NCI-H1930 (cell line): ENCODE data around the gene QPCT.
"Not testable (repeated sequence)": the region's sequence is repeated elsewhere in the genome, so short reads cannot be mapped to it uniquely, and the experiment has no call there.

Experiments used
- DNase-seq, 2 experiments: peaks; one replicate each; lab custom pipeline; 2025; lab: John Stamatoyannopoulos, UW

QPCT gene

DNA sequence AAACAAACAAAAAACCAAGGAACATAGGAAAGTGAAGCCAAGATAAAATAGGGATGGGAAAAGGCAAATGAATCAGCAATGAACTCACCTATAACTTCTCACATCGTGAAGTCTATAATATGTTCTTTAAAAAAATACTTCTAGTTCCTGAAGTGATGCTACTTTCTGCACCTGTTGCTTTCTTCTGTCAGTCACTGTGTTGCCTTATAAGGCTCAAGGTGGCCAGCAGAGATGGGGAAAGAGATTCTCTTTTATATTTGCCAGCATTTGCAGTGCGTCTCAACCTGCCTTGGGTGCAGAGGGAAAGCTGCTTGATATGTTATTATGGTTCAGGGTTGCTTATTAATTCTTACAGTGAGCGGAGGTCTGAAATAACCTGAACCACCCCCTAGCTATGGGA lies 14.0 kb downstream of the QPCT start:
- no peak for DNase-seq

- no peak for DNase-seq
Observed at GRCh38 chr2:37361216-37361815, 16.9 kb downstream of the QPCT start.

DNA sequence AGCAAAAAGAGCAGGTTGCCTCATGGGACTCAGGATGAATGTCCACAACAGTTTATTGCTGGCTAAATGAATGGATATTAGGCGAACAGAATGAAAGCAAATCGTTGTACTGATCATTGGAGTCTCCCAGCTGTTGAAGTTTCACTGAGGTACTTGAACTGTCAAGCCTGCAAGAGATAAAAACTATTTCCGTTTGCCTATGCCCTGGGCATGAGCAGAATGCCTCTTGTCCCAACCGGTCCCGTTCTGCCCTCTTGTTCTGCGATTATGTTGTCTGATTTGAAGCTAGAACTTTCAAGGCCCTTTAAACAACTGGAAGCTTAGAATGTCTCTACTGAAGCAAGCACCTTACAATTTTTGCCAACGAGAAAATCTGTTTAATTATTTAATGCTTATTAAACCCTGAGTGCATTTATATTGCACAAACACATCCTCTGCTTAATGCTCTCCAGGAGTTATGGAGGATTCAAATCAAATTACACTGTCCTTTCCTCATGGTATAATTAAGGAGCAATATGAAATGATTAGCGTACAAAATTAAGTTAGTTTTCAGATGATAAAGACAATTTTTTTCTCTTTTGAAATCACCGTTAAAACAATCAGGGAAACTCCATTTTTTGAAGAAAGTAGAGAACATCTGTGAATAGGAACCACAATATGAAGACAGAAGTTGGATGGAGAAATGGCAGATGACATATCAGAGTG lies 17.7 kb downstream of the QPCT start:
- DNase-seq: no peak

GRCh38 chr2:37364351-37364750 lies 19.9 kb downstream of the QPCT start:
- DNase-seq: no peak

- no peak for DNase-seq
Observed at GRCh38 chr2:37365669-37366068, 21.2 kb downstream of the QPCT start.

DNA sequence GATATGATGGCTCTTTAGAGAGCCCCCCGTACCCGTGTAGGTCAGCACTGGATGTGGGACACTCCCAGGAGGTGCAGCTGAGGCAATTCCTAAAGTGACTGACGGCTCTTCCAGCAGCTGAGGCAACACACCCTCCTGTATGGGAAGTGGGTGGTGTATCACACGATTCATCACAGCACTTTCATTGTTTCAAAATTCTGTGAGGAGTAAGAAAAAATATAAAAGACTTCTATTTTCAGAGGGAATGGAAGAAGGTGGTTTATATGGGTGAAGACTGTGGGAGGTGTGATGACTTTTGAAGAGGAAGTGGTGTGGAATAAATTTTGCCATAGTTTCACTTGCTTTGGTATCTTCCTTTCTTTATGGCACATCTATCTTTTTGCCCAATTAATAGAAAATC lies 22.3 kb downstream of the QPCT start:
- DNase-seq: no peak

DNA sequence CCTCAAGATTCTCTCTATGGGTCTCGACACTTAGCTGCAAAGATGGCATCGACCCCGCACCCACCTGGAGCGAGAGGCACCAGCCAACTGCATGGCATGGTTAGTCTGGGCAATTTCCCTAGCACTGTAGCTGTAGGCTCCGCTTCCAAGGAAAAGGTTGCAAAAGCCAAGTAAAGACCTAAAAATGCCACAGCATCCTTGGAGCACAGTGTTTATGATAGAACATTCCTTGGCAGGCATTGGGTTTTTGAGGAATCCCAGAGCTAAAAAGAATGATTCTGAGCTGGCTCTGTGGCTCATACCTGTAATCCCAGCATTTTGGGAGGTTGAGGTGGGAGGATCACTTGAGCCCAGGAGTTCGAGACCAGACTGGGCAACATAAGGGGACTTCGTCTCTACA lies 22.9 kb downstream of the QPCT start:
- DNase-seq: no peak

- no peak for DNase-seq
Observed at GRCh38 chr2:37367984-37368383, 23.6 kb downstream of the QPCT start.

DNA sequence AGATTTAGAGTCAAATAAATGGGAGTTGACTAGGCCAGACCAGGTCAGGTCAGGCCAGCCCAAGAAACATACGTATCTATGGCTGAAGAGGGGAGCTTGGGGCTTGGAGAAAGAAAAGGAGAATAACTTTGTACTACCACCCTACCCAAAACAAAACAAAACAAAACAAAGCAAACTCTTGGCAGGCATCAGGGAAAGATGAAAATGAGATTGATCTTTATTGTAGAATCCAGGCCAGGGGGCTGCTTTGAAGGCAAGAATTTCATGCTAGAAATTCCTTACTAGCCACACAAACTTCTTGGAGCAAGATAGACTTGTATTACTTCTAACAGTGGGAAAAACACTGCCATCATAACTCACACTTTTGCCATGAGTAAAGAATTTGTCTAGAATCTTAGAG lies 26.2 kb downstream of the QPCT start:
- no peak for DNase-seq

GRCh38 chr2:37372000-37372399 lies 27.6 kb downstream of the QPCT start:
- DNase-seq: no peak

GRCh38 chr2:37375741-37376288 lies 31.4 kb downstream of the QPCT start:
- no peak for DNase-seq

DNA sequence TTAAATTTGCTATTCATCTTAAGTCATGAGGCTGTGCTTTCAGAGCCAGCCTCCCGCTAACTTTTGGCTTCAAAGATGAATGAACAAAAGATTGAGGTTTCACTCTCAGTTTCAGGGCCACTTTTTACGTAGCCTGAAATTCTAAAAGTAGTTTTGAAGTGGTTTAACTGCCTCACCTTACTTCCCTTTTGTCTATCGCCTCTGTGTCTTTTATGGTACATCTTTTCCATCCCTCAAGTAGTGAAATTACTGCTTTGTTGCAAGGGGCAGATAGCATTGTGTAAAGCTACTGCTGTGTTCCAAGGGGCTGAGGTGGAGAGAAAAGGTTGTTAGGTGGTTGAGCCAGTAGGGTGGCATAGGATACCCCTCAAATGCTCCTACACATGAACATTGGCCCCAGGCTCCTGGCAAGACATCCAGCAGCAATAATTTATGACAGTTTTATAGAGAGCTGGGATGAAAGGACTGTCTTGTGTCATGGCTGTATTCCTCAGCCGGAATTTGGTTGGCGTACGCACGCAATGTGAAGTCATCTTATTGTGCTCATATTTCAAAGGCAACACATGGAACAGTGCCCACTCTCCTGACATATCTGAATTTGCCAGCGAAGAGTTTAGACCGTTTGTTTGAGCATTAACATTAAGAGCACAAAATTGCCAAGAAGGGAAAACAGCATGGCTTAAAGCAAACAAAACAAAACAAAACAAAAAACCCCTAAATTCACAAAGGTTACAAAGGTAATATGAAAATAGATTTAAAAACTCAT lies 32.2 kb downstream of the QPCT start:
- no peak for DNase-seq

GRCh38 chr2:37377187-37377532 lies 32.7 kb downstream of the QPCT start:
- DNase-seq: no peak

DNA sequence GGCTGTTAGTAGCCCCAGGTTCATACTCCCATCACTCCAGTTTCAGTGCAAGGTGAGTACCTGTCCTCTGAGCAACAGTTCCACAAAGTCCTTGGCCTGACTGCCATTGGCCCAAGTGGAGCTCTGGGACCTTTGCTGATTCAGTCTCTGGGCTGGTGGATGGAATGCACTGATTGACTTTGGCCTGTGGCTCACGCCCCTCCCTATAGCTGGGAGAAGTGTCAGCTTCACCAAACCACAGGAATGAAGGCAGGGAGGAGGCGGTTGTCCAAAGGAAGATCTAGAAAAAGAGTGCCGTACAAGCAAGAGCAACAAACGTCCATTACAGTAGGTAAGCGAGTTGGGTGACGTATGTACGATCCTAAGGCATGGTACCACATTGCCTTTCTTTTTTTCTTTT lies 34.0 kb downstream of the QPCT start:
- DNase-seq: no peak

GRCh38 chr2:37379881-37380296 lies 35.5 kb downstream of the QPCT start:
- DNase-seq: no peak

DNA sequence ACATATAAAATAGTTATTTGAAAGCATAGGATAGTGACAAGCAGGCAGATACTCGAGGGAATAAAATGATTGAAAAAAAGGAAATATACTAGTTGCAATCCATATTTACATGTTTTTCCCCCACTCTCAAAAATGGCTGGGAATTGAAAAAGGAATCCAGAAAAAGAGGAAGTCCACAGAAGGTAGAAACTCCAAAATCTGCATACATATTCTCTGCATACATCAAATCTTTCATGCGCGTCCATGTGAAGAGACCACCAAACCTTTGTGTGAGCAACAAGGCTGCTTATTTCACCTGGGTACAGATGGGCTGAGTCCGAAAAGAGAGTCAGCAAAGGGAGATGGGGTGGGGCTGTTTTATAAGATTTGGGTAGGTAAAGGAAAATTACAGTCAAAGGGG lies 36.4 kb downstream of the QPCT start:
- not testable (repeated sequence) for DNase-seq

DNA sequence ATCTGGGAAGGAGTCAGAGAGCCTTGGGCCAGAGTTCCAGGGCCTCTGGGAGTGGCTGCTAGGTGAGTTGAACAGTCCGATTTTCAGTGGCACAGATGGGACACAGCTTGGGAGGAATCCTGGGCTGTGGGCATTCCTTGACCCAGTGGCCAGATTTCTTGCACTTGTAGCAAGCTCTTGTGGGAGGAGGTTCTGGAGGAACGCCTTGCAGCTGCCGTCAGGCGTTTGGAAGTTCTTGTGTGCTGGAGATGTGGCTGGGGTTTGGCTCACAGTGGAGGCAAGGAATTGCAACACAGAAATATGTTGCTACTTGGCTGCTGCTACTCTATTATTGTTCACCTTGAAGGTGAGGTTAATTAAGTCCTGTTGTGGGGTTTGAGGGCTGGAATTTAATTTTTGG lies 39.8 kb downstream of the QPCT start:
- not testable (repeated sequence) for DNase-seq

DNA sequence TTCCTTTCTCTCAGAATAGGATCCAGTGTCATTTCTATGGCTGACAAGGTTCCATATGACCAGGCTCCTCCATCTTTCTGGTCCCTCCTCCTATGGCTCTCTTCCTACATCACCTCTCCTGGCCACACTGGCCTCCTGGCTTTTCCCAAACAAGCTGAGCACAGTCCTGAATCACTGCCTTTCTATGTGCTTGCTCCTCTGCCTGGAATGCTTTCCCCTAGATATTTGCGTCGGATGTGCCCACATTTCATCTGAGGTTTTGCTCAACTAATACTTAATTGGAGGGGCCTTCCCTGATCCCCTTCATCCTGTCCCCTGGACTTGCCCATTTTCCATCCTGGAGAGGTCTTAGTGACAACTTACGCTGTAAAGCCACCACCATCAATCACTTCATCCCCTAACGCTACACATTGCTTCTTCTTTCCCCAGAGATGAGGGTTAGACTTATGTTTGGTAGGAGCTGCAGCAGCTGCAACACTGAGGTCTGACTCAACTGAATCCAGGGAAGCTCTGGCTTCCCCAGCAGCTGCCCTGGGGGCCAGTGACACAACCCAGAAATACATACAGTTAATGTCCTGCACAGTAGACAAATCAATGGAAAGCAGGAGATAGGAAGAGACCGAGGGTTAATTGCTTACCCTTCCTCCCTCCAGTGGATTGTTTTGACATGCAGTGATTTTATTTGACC lies 42.9 kb downstream of the QPCT start:
- no peak for DNase-seq

DNA sequence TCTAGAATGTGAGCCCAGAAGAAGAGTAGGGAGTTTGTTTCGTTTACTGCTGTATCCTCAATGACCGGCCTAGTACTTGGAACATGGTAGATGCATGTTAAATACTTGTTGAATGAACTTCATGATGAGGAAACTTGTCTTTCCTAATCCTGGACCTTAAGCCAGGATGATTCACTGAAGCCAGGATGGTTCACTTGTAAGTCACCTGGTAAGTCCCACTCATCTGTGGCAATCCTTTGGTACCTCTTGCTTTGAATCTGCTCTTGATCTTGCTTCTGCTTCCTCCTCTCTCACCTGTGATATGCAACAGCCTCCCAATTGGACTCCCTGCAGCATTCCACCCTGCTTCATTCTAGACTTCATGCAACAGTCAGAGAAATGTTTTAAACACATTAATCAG lies 43.6 kb downstream of the QPCT start:
- no peak for DNase-seq

- no peak for DNase-seq
Observed at GRCh38 chr2:37389395-37389794, 45.0 kb downstream of the QPCT start.

GRCh38 chr2:37389989-37390765 lies 45.7 kb downstream of the QPCT start:
- DNase-seq: no peak

DNA sequence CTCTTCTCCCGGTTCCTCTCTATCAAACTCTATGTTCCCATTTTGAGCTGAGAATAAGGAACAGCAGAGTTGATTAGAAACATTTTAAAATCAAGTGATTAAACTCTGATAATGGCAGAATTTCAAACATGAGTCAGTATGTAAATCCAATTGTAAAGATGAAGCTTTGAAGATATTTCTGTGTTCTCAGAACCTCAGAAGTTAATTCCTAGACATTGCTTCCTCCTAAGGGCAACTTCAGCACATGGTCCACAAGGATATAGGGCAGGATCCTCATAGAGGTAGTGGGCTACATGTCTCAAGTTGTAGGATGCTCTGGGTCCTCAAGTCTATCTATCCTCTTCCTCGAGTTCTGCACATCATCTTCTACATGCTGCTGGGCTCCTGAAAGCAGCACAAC lies 46.3 kb downstream of the QPCT start:
- no peak for DNase-seq
